ENCODE measurements around the gene SNCB. TPM values are rescaled to one million over a fixed set of nuclear protein-coding genes. Genes with fewer than 3 reads are reported as not detected.

Gene SNCB
- total RNA-seq, 1 donor from 2014 or later = not detected

DNA sequence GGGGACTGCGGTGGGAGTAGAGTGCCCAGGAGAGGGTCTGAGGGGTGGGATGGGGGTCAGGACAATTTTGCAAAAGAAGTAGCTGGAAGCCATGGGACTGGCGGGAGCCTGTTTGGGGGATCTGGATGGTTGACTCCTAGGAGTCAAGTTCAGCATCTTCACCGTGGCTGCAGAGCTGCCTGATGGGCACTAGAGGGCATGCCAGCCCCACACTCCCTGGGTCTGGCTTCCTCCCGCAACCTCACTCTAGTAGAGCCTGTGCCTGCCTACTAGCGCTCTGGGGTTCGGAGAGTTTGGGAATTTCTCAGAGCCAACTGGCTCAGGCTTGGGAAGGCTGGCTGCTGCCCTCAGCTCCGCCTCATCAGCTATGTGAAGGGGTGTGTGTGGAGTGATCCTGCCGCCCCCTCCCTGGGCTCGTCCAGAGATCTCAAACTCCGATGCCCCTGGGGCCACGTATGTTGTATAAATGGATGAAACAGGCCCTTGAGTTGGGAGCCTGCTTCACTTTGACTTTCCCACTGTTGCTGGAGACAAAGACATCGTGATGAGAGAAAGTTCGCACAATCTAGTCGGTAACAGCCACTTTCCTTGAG is 27.8 kb upstream of the SNCB start:
- DNase-seq (ENCODE audit: extremely low spot score in 2 of 2) = no peak
- H3K36me3 ChIP-seq = peaks cover 0 to 19% of the 10 kb centered on the region in 2 donors
- H3K27me3 ChIP-seq = no peaks in the 10 kb centered on the region
- H3K4me3 ChIP-seq = no peak overlapping the region
- no peak overlapping the region for H3K27ac ChIP-seq
- H3K9me3 ChIP-seq = no peaks in the 10 kb centered on the region
- TF ChIP-seq POLR2A (IDR thresholded peaks at IDR 0.05) (no peak), POLR2AphosphoS5 (IDR thresholded peaks at IDR 0.05; ENCODE audit: insufficient read depth in 1 of 2, low read depth in 1 of 2) (no peak), CTCF (IDR thresholded peaks at IDR 0.05) (peak; percentile 31 to 55 (median 54))
- peaks cover 35% of the 10 kb centered on the region for H3K4me1 ChIP-seq
- intact Hi-C loops (cut with DNase I) = no loop called here

DNA sequence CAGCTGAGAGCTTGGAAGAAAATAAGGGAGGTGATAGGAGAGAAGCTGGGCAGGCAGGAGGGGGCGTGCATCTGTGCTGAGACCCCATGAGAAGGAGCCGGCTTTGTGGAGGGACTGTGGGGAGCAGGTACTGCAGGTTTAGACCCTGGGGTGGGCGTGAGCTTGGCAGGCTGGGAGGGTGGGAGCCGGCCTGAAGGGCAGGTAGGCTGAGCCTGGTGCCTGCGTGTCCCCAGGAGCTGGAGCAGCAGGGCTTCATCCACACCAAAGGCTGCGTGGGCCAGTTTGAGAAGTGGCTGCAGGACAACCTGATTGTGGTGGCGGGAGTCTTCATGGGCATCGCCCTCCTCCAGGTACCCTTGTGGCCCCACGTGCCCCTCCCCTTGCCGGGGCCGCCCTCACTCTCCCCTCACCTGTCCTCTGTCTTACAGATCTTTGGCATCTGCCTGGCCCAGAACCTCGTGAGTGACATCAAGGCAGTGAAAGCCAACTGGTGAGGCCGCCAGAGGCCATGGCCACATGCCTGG is 26.2 kb upstream of the SNCB start:
- Histone ChIP-seq H3K27ac (no peak overlapping the region), H3K27me3 (no peaks in the 10 kb centered on the region), H3K4me3 (no peak overlapping the region), H3K4me1 (peaks cover 35% of the 10 kb centered on the region), H3K9me3 (no peaks in the 10 kb centered on the region), H3K36me3 (peaks cover 0 to 23% of the 10 kb centered on the region in 2 donors)
- intact Hi-C loops (cut with DNase I) = no loop called here
- no peak for DNase-seq (ENCODE audit: extremely low spot score in 2 of 2)
- TF ChIP-seq POLR2AphosphoS5 (IDR thresholded peaks at IDR 0.05; ENCODE audit: insufficient read depth in 1 of 2, low read depth in 1 of 2) (no peak), POLR2A (IDR thresholded peaks at IDR 0.05) (no peak), CTCF (IDR thresholded peaks at IDR 0.05) (no peak)

GRCh38 chr5:176654856-176655255 is 24.5 kb upstream of the SNCB start:
- H3K4me3 ChIP-seq = no peak overlapping the region
- TF ChIP-seq POLR2A (IDR thresholded peaks at IDR 0.05) = no peak
- TF ChIP-seq CTCF (IDR thresholded peaks at IDR 0.05) = no peak
- TF ChIP-seq POLR2AphosphoS5 (IDR thresholded peaks at IDR 0.05; ENCODE audit: insufficient read depth in 1 of 2, low read depth in 1 of 2) = no peak
- no peaks in the 10 kb centered on the region for H3K27me3 ChIP-seq
- H3K9me3 ChIP-seq = no peaks in the 10 kb centered on the region
- DNase-seq (ENCODE audit: extremely low spot score in 2 of 2) = no peak
- no peak overlapping the region for H3K27ac ChIP-seq
- intact Hi-C loops (cut with DNase I) = no loop called here
- peaks cover 0 to 23% of the 10 kb centered on the region in 2 donors for H3K36me3 ChIP-seq
- H3K4me1 ChIP-seq = peaks cover 41% of the 10 kb centered on the region

GRCh38 chr5:176653401-176654385 is 23.4 kb upstream of the SNCB start:
- peaks cover 0 to 23% of the 10 kb centered on the region in 2 donors for H3K36me3 ChIP-seq
- no peak for TF ChIP-seq POLR2A (IDR thresholded peaks at IDR 0.05)
- no peaks in the 10 kb centered on the region for H3K9me3 ChIP-seq
- intact Hi-C loops (cut with DNase I) = no loop called here
- peaks cover 42% of the 10 kb centered on the region for H3K4me1 ChIP-seq
- H3K4me3 ChIP-seq = no peak overlapping the region
- no peak overlapping the region for H3K27ac ChIP-seq
- no peak for DNase-seq (ENCODE audit: extremely low spot score in 2 of 2)
- H3K27me3 ChIP-seq = no peaks in the 10 kb centered on the region

- no peak overlapping the region for H3K4me3 ChIP-seq
- no peaks in the 10 kb centered on the region for H3K27me3 ChIP-seq
- no peak for DNase-seq (ENCODE audit: extremely low spot score in 2 of 2)
- H3K9me3 ChIP-seq = no peaks in the 10 kb centered on the region
- TF ChIP-seq POLR2AphosphoS5 (IDR thresholded peaks at IDR 0.05; ENCODE audit: insufficient read depth in 1 of 2, low read depth in 1 of 2) (no peak), CTCF (IDR thresholded peaks at IDR 0.05) (no peak), POLR2A (IDR thresholded peaks at IDR 0.05) (no peak)
- peaks cover 0 to 20% of the 10 kb centered on the region in 2 donors for H3K36me3 ChIP-seq
- intact Hi-C loops (cut with DNase I) = no loop called here
- no peak overlapping the region for H3K27ac ChIP-seq
- H3K4me1 ChIP-seq = peaks cover 43% of the 10 kb centered on the region
These were observed 21.8 kb upstream of the SNCB start for GRCh38 chr5:176652136-176652535.

Measured in vagina (tissue), 2 donors.